PC-3 (cell line): Measurements from ENCODE around the gene SNN. TPM values are rescaled to one million over a fixed set of nuclear protein-coding genes. Genes with fewer than 3 reads are reported as not detected.
A peak's percentile ranks its signal among the peaks of the same experiment; 100 is the strongest.

Source experiments
- ATAC-seq: fragments of 200-7000 bp; cut with Tn5 transposase; 2 replicates; pipeline ENCODE4 v1.9.1; 2020; ENCODE audit warnings: mild to moderate bottlenecking, moderate library complexity
- BruUV-seq: library from RNA; stranded (reverse); fragments of 400-500 nt; replicated peaks from 2 replicates; lab custom pipeline; 2021; lab: Mats Ljungman, UMichigan
- CTCF ChIA-PET: fragments of 300-600 bp; sonication (Branson Sonifier 250); formaldehyde crosslinking; loops from one replicate; lab custom pipeline; 2022; ENCODE audit warnings: antibody characterized with exemption; lab: Charles Lee
- POLR2A ChIA-PET: fragments of 300-600 bp; sonication (Branson Sonifier 250); formaldehyde crosslinking; loops from one replicate; lab custom pipeline; 2022; ENCODE audit warnings: antibody characterized with exemption; ENCODE audit not compliant: unreplicated experiment; lab: Charles Lee
- DNase-seq: peaks from one replicate; pipeline ENCODE4 v3.0.0-alpha.2; 2015
- H2AFZ ChIP-seq: fragments of 300-600 bp; sonication (generic); 2 replicates; pipeline ENCODE4 v1.6.0; 2016; ENCODE audit warnings: antibody characterized with exemption, low read length
- H3F3A ChIP-seq: fragments of 300-600 bp; sonication (generic); one replicate; pipeline ENCODE4 v1.6.0; 2017; ENCODE audit warnings: antibody characterized with exemption, low read length, control low read depth, mild to moderate bottlenecking; ENCODE audit not compliant: unreplicated experiment
- H3K27ac ChIP-seq: fragments of 300-600 bp; sonication (generic); 2 replicates; pipeline ENCODE4 v1.5.1; 2016; ENCODE audit warnings: mild to moderate bottlenecking, low read length
- H3K27me3 ChIP-seq: fragments of 300-600 bp; sonication (generic); 2 replicates; pipeline ENCODE4 v1.6.1; 2016; ENCODE audit warnings: low read length, mixed read lengths
- H3K36me3 ChIP-seq: fragments of 300-600 bp; sonication (generic); 2 replicates; pipeline ENCODE4 v1.6.1; 2016; ENCODE audit warnings: low read depth, mixed run types, low read length, mixed read lengths
- H3K4me1 ChIP-seq: fragments of 300-600 bp; sonication (generic); 2 replicates; pipeline ENCODE4 v1.5.1; 2016; ENCODE audit warnings: low read length; ENCODE audit not compliant: insufficient read depth
- H3K4me2 ChIP-seq: fragments of 300-600 bp; sonication (generic); 2 replicates; pipeline ENCODE4 v1.6.0; 2016; ENCODE audit warnings: low read length
- H3K4me3 ChIP-seq: fragments of 300-600 bp; sonication (generic); 2 replicates; pipeline ENCODE4 v1.5.1; 2016; ENCODE audit warnings: mild to moderate bottlenecking, low read length, mixed read lengths
- H3K79me2 ChIP-seq: fragments of 300-600 bp; sonication (generic); 2 replicates; pipeline ENCODE4 v1.6.1; 2017; ENCODE audit warnings: low read length, mixed read lengths
- H3K9ac ChIP-seq: fragments of 300-600 bp; sonication (generic); 2 replicates; pipeline ENCODE4 v1.6.0; 2016; ENCODE audit warnings: mild to moderate bottlenecking, low read length
- H3K9me2 ChIP-seq: fragments of 300-600 bp; sonication (generic); replicated peaks from 2 replicates; pipeline ENCODE4 v1.6.1; 2016; ENCODE audit warnings: mixed run types, low read length, mixed read lengths
- H3K9me3 ChIP-seq: fragments of 300-600 bp; sonication (generic); 2 replicates; pipeline ENCODE4 v1.6.1; 2016; ENCODE audit warnings: low read length, mixed read lengths
- H4K20me1 ChIP-seq: fragments of 300-600 bp; sonication (generic); 2 replicates; pipeline ENCODE4 v1.6.1; 2016; ENCODE audit warnings: low read length, mixed read lengths
- CTCF ChIP-seq: fragments of 300-600 bp; sonication (generic); conservative IDR thresholded peaks from 2 replicates; pipeline ENCODE4 v1.5.1; 2017; ENCODE audit warnings: antibody characterized with exemption, low read depth, mild to moderate bottlenecking, low read length
- EZH2 ChIP-seq: fragments of 300-600 bp; sonication (generic); IDR thresholded peaks from one replicate; pipeline ENCODE4 v1.6.1; 2017; ENCODE audit warnings: antibody characterized with exemption, mild to moderate bottlenecking, low read length; ENCODE audit not compliant: unreplicated experiment
- EZH2phosphoT487 ChIP-seq: fragments of 300-600 bp; sonication (generic); IDR thresholded peaks from 2 replicates; pipeline ENCODE4 v1.6.1; 2018; ENCODE audit warnings: mild to moderate bottlenecking, antibody characterized with exemption, low read length, borderline replicate concordance
- intact Hi-C: fragments of 100-400 bp; cut with micrococcal nuclease; formaldehyde crosslinking; loops from 2 replicates; pipeline ENCODE4 v1.9.0; 2023
- total RNA-seq: library from RNA; depleted of rRNA; stranded (reverse); fragments of >200 nt; gene quantifications from 2 replicates; pipeline ENCODE4 v1.2.3, GENCODE V29; 2014

SNN gene
- total RNA-seq, 1 experiment from 2014 or later, result 4.3 TPM

GRCh38 chr16:11676799-11677198 is 8.5 kb downstream of the SNN start:
- Histone ChIP-seq H3K36me3 (no peaks in the 10 kb centered on the region; the same call in 1 of the 2 replicates), H3K9ac (no peak overlapping the region), H3K27me3 (no peaks in the 10 kb centered on the region), H3K4me1 (no peaks in the 10 kb centered on the region), H3K4me3 (no peak overlapping the region), H3K79me2 (no peaks in the 10 kb centered on the region), H2AFZ (no peak overlapping the region), H3K9me2 (no peaks in the 10 kb centered on the region), H3K27ac (no peak overlapping the region), H4K20me1 (no peaks in the 10 kb centered on the region), H3K4me2 (no peak overlapping the region), H3F3A (no peaks in the 10 kb centered on the region), H3K9me3 (no peaks in the 10 kb centered on the region)
- intact Hi-C loops, result no loop called here
- ChIA-PET CTCF (no interaction called here), POLR2A (no interaction called here)
- TSS peak; percentile 22 for BruUV-seq
- no peak for TF ChIP-seq EZH2
- TF ChIP-seq CTCF, result no peak
- TF ChIP-seq EZH2phosphoT487, result no peak
- ATAC-seq (no peak), DNase-seq (no peak)

GRCh38 chr16:11677451-11677951 is 9.2 kb downstream of the SNN start:
- no TSS peak for BruUV-seq
- no peak overlapping the region for H3K4me2 ChIP-seq
- H3K27ac ChIP-seq, result no peak overlapping the region
- no peaks in the 10 kb centered on the region for H3K79me2 ChIP-seq
- POLR2A ChIA-PET, result no interaction called here
- no peaks in the 10 kb centered on the region for H3K9me3 ChIP-seq
- CTCF ChIA-PET, result no interaction called here
- no peaks in the 10 kb centered on the region for H3F3A ChIP-seq
- no peaks in the 10 kb centered on the region for H3K27me3 ChIP-seq
- no peak for DNase-seq
- TF ChIP-seq EZH2phosphoT487, result no peak
- H3K9me2 ChIP-seq, result no peaks in the 10 kb centered on the region
- no peak overlapping the region for H3K9ac ChIP-seq
- H4K20me1 ChIP-seq, result no peaks in the 10 kb centered on the region
- intact Hi-C loops, result no loop called here
- no peak overlapping the region for H3K4me3 ChIP-seq
- peak; percentile 47; the same call in 1 of the 2 replicates for ATAC-seq
- no peaks in the 10 kb centered on the region; the same call in 1 of the 2 replicates for H3K36me3 ChIP-seq
- H3K4me1 ChIP-seq, result no peaks in the 10 kb centered on the region
- H2AFZ ChIP-seq, result no peak overlapping the region

GRCh38 chr16:11677959-11678881 is 10.0 kb downstream of the SNN start:
- no peaks in the 10 kb centered on the region; the same call in 1 of the 2 replicates for H3K36me3 ChIP-seq
- DNase-seq (no peak), ATAC-seq (no peak)
- no peak overlapping the region for H3K4me2 ChIP-seq
- H3F3A ChIP-seq, result no peaks in the 10 kb centered on the region
- no peak overlapping the region for H3K4me3 ChIP-seq
- intact Hi-C loops, result no loop called here
- no peaks in the 10 kb centered on the region for H3K4me1 ChIP-seq
- no peak overlapping the region for H2AFZ ChIP-seq
- H3K9me2 ChIP-seq, result no peaks in the 10 kb centered on the region
- no peaks in the 10 kb centered on the region for H3K27me3 ChIP-seq
- ChIA-PET CTCF (no interaction called here), POLR2A (no interaction called here)
- no TSS peak for BruUV-seq
- H3K79me2 ChIP-seq, result no peaks in the 10 kb centered on the region
- no peak overlapping the region for H3K9ac ChIP-seq
- TF ChIP-seq EZH2 (no peak), EZH2phosphoT487 (no peak), CTCF (no peak)
- H4K20me1 ChIP-seq, result no peaks in the 10 kb centered on the region
- H3K9me3 ChIP-seq, result no peaks in the 10 kb centered on the region
- no peak overlapping the region for H3K27ac ChIP-seq
